Measurements from ENCODE around the gene CAPN2.

DNA sequence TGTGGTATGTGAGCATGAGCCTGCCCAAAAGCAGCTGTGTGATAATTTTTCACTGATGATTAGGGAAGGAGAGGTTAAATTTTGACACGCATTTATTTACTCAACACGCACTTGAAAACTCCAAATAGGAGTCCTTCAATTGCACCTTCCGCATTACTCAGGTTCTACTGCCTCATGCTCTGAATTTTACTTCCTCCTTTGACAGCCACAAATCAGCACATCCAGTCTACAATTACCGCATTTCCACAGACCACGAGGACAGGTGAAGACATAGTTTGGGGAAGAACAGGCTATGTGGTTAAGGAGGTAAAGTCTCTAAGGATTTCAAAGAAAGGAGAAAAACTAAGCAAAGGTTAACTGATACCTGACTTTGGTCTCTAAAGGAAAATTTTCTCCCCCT is 49.4 kb upstream of the CAPN2 start:
- TF ChIP-seq, protein P1, sequence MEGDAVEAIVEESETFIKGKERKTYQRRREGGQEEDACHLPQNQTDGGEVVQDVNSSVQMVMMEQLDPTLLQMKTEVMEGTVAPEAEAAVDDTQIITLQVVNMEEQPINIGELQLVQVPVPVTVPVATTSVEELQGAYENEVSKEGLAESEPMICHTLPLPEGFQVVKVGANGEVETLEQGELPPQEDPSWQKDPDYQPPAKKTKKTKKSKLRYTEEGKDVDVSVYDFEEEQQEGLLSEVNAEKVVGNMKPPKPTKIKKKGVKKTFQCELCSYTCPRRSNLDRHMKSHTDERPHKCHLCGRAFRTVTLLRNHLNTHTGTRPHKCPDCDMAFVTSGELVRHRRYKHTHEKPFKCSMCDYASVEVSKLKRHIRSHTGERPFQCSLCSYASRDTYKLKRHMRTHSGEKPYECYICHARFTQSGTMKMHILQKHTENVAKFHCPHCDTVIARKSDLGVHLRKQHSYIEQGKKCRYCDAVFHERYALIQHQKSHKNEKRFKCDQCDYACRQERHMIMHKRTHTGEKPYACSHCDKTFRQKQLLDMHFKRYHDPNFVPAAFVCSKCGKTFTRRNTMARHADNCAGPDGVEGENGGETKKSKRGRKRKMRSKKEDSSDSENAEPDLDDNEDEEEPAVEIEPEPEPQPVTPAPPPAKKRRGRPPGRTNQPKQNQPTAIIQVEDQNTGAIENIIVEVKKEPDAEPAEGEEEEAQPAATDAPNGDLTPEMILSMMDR (IDR thresholded peaks at IDR 0.05), result no peak
- TF ChIP-seq POLR2AphosphoS5 (IDR thresholded peaks at IDR 0.05), result no peak

All from suprapubic skin (tissue), 3 donors.